Cardiac muscle cell (in vitro differentiated cells and primary cell): ENCODE measurements around the gene FMNL1. TPM values are rescaled to one million over a fixed set of nuclear protein-coding genes. Genes with fewer than 3 reads are reported as not detected.
A peak's percentile ranks its signal among the peaks of the same experiment; 100 is the strongest.

Experiments used
- DNase-seq, 2 donors: peaks; one replicate each; pipeline versions ENCODE4 v3.0.0 to v3.0.0-alpha.2; 2010 to 2017; ENCODE audit warnings: low read depth in 1 of 2, low spot score in 1 of 2
- H3K27ac ChIP-seq: fragments of 200-600 bp; sonication (generic); 2 replicates; pipeline ENCODE4 v1.5.1; 2016
- H3K27me3 ChIP-seq: fragments of 200-600 bp; sonication (generic); 2 replicates; pipeline ENCODE4 v1.6.0; 2016; ENCODE audit warnings: control low read depth
- H3K36me3 ChIP-seq: fragments of 200-600 bp; sonication (generic); 2 replicates; pipeline ENCODE4 v1.5.1; 2016; ENCODE audit warnings: control low read depth
- H3K4me1 ChIP-seq: fragments of 200-600 bp; sonication (generic); 2 replicates; pipeline ENCODE4 v1.8.1; 2017; ENCODE audit warnings: low read depth, mild to moderate bottlenecking, mixed run types
- H3K4me3 ChIP-seq: fragments of 200-600 bp; sonication (generic); 2 replicates; pipeline ENCODE4 v1.5.1; 2016; ENCODE audit warnings: mild to moderate bottlenecking
- H3K9me3 ChIP-seq: fragments of 200-600 bp; sonication (generic); 2 replicates; pipeline ENCODE4 v1.5.1; 2017; ENCODE audit warnings: low read depth, mild to moderate bottlenecking, control low read depth
- CTCF ChIP-seq: IDR thresholded peaks from 2 replicates; pipeline ENCODE4 v1.5.1; 2012; ENCODE audit warnings: low read depth, mild to moderate bottlenecking, low read length
- polyA plus RNA-seq: library from polyadenylated mRNA; unstranded; fragments of >200 nt; fragmentation: Nextera tagmentation; extraction: Ambion mirVana; gene quantifications from 2 replicates; pipeline ENCODE4 v1.2.1, GENCODE V29; 2016
- total RNA-seq: library from RNA; depleted of rRNA; stranded (reverse); fragments of >200 nt; gene quantifications from 2 replicates; pipeline ENCODE4 v1.2.3, GENCODE V29; 2016

Gene FMNL1
- total and polyA plus RNA-seq, 2 experiments from 2014 or later: 0.51 to 0.83 TPM

DNA sequence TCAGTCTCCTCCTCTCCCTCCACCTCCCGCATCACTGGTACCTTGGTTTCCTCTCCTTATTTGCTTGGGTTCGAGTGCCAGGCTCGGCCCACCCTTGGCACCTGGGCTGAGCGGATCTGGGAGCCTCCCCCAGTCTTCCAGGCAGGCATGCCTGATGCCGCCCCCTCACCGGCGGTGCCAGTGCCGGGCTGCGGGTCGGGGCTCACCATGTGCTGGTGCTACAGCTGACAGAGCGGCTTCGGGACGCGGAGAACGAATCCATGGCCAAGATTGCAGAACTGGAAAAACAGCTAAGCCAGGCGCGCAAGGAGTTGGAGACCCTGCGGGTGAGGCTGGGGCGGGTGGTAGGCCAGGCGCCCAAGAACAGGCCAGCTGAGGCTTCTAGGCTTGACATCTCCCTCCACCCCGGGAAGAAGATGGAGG lies 19.2 kb downstream of the FMNL1 start:
- no peak for TF ChIP-seq CTCF
- Histone ChIP-seq H3K4me3 (peak overlapping the region; percentile 43), H3K9me3 (no peaks in the 10 kb centered on the region), H3K36me3 (no peaks in the 10 kb centered on the region), H3K27me3 (peaks cover 38% of the 10 kb centered on the region), H3K27ac (no peak overlapping the region), H3K4me1 (no peaks in the 10 kb centered on the region)
- no peak for DNase-seq

DNA sequence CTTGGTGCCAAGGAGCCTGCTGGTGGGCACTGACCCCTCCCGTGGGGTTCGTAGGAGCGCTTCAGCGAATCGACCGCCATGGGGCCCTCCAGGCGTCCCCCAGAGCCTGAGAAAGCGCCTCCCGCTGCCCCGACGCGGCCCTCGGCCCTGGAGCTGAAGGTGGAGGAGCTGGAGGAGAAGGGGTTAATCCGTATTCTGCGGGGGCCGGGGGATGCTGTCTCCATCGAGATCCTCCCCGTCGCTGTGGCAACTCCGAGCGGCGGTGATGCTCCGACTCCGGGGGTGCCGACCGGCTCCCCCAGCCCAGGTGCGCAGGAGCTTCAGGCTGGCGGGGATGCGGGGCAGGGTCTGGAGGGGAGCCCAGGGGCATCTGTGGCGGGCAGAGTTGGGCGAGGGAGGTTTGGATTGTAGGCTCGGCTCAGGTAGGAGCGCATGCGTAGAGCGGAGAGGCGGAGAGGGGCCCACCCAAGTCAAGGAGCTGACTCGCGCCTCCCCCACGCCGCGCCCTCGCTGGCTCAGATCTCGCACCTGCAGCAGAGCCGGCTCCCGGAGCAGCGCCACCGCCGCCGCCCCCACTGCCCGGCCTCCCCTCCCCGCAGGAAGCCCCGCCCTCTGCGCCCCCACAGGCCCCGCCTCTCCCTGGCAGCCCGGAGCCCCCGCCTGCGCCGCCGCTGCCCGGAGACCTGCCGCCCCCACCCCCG lies 19.8 kb downstream of the FMNL1 start:
- Histone ChIP-seq H3K27me3 (peaks cover 38% of the 10 kb centered on the region), H3K9me3 (no peaks in the 10 kb centered on the region), H3K4me3 (peak overlapping the region; percentile 43), H3K36me3 (no peaks in the 10 kb centered on the region), H3K4me1 (no peaks in the 10 kb centered on the region), H3K27ac (no peak overlapping the region)
- DNase-seq: peak in 1 of 2 donors; percentile 49
- TF ChIP-seq CTCF: no peak

DNA sequence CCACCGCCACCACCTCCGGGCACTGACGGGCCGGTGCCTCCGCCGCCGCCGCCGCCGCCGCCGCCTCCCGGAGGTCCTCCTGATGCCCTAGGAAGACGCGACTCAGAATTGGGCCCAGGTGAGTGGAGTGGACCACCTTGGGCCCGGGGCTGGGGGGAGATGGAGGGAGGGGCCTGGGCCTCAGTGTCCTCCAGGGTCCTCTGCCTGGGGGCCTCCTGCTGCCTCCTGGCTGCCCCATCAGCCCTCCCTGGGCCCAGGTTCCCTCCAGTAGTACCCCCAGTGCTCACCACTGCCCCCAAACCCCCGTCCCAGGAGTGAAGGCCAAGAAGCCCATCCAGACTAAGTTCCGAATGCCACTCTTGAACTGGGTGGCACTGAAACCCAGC lies 20.3 kb downstream of the FMNL1 start:
- Histone ChIP-seq H3K9me3 (no peaks in the 10 kb centered on the region), H3K27me3 (peaks cover 38% of the 10 kb centered on the region), H3K4me1 (no peaks in the 10 kb centered on the region), H3K27ac (no peak overlapping the region), H3K36me3 (no peaks in the 10 kb centered on the region), H3K4me3 (peak overlapping the region; percentile 43)
- no peak for DNase-seq
- TF ChIP-seq CTCF: no peak

DNA sequence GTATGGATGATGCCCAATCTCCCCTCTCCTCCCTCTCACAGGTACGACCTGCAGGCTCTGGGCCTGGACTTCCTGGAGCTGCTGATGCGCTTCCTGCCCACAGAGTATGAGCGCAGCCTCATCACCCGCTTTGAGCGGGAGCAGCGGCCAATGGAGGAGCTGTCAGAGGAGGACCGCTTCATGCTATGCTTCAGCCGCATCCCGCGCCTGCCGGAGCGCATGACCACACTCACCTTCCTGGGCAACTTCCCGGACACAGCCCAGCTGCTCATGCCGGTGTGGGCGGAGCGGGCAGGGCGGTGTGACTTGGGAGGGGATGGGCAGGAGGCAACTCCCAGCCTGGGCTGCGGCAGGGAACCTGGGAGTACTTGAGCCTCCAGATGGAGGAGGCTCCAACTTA lies 22.1 kb downstream of the FMNL1 start:
- Histone ChIP-seq H3K36me3 (no peaks in the 10 kb centered on the region), H3K9me3 (no peaks in the 10 kb centered on the region), H3K27ac (no peak overlapping the region), H3K4me1 (no peaks in the 10 kb centered on the region), H3K27me3 (peaks cover 33% of the 10 kb centered on the region), H3K4me3 (no peak overlapping the region)
- no peak for TF ChIP-seq CTCF
- DNase-seq: no peak

DNA sequence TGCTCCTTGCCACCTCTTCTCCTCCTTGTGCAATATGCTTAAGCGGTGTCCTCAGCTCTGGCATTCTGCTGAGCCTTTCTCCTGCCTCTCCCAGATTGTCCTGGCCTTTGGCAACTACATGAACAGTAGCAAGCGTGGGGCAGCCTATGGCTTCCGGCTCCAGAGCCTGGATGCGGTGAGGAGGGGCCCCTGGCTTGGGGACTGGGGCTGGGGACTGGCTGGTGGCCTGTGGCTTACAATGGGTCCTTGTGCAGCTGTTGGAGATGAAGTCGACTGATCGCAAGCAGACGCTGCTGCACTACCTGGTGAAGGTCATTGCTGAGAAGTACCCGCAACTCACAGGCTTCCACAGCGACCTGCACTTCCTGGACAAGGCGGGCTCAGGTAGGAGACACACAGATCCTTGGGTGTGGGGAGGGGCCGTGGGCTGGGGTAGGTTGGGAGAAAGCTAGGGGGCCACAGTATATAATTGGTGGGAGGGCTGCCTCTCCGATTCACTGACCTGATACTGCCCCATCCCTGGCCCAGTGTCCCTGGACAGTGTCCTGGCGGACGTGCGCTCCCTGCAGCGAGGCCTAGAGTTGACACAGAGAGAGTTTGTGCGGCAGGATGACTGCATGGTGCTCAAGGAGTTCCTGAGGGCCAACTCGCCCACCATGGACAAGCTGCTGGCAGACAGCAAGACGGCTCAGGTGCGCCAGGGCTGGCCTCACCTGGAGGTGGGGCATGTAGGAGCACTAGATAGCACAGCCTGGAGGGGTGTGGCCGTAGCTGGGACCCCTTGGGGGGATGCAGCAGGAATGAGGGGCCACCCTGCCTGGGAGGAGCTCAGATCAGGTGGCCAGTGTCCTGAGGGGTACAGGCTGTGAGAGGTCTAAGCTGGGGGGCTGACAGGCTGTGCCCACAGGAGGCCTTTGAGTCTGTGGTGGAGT lies 23.3 kb downstream of the FMNL1 start:
- no peak for DNase-seq
- Histone ChIP-seq H3K4me3 (no peak overlapping the region), H3K9me3 (no peaks in the 10 kb centered on the region), H3K27me3 (peaks cover 20% of the 10 kb centered on the region), H3K27ac (no peak overlapping the region), H3K4me1 (no peaks in the 10 kb centered on the region), H3K36me3 (no peaks in the 10 kb centered on the region)
- no peak for TF ChIP-seq CTCF
